GM18909 (cell line): Measurements from ENCODE around the gene MYO3A.

Experiments used
- ATAC-seq: cut with Tn5 transposase; IDR thresholded peaks from one replicate; pipeline ENCODE4 v1.9.1; 2021; ENCODE audit warnings: mild to moderate bottlenecking; ENCODE audit not compliant: unreplicated experiment, poor library complexity

The MYO3A gene

GRCh38 chr10:26211781-26212444 lies 277.9 kb downstream of the MYO3A start:
- ATAC-seq, result no peak

- no peak for ATAC-seq
Observed at GRCh38 chr10:26212511-26212910, 278.5 kb downstream of the MYO3A start.

- no peak for ATAC-seq
Observed at GRCh38 chr10:26213157-26213800, 279.2 kb downstream of the MYO3A start.

- ATAC-seq, result no peak
Observed at GRCh38 chr10:26214004-26214403, 280.0 kb downstream of the MYO3A start.

- ATAC-seq, result no peak
Observed at GRCh38 chr10:26214551-26215395, 280.7 kb downstream of the MYO3A start.

GRCh38 chr10:26215396-26215934 lies 281.4 kb downstream of the MYO3A start:
- no peak for ATAC-seq

GRCh38 chr10:26215935-26216584 lies 282.0 kb downstream of the MYO3A start:
- ATAC-seq, result no peak

- no peak for ATAC-seq
Observed at GRCh38 chr10:26216585-26217395, 282.8 kb downstream of the MYO3A start, which contains the start of gene GAD2. GAD2 (plus strand) TSS chr10:26216774; CDS start chr10:26216810, 36 bp downstream.

GRCh38 chr10:26217396-26218086 lies 283.5 kb downstream of the MYO3A start:
- ATAC-seq, result no peak

GRCh38 chr10:26219676-26220075 lies 285.6 kb downstream of the MYO3A start:
- no peak for ATAC-seq

GRCh38 chr10:26220901-26221300 lies 286.9 kb downstream of the MYO3A start:
- ATAC-seq, result no peak

- ATAC-seq, result no peak
Observed at GRCh38 chr10:26221541-26221940, 287.5 kb downstream of the MYO3A start.

- no peak for ATAC-seq
Observed at GRCh38 chr10:26222563-26222962, 288.5 kb downstream of the MYO3A start.

GRCh38 chr10:26225322-26225721 lies 291.3 kb downstream of the MYO3A start:
- no peak for ATAC-seq

GRCh38 chr10:26227786-26228185 lies 293.8 kb downstream of the MYO3A start:
- ATAC-seq, result no peak

GRCh38 chr10:26232174-26232573 lies 298.1 kb downstream of the MYO3A start:
- no peak for ATAC-seq

GRCh38 chr10:26235761-26236160 lies 301.7 kb downstream of the MYO3A start:
- ATAC-seq, result no peak

- ATAC-seq, result no peak
Observed at GRCh38 chr10:26238378-26238777, 304.3 kb downstream of the MYO3A start.
